ENCODE measurements around the gene SLC43A2. TPM values are rescaled to one million over a fixed set of nuclear protein-coding genes. Genes with fewer than 3 reads are reported as not detected.

SLC43A2 gene
- total and polyA plus RNA-seq, 2 of the 13 experiments (the other 11 are each of a cell fraction or from before 2014, with no cell fraction given), result 7.3 to 20.0 TPM

- TF ChIP-seq RERE (CRISPR knock-in tag; IDR thresholded peaks at IDR 0.05; ENCODE audit: low read depth) (no peak), FOXP1 (IDR thresholded peaks at IDR 0.05) (no peak), FOXP1 (CRISPR knock-in tag; IDR thresholded peaks at IDR 0.05) (no peak), HNF1B (CRISPR knock-in tag; IDR thresholded peaks at IDR 0.05) (peak; percentile 18; the same call in 1 of the 2 replicates), PRDM15 (CRISPR knock-in tag; IDR thresholded peaks at IDR 0.05) (no peak), SMARCE1 (IDR thresholded peaks at IDR 0.05; ENCODE audit: borderline replicate concordance) (no peak), ATRX (CRISPR knock-in tag; IDR thresholded peaks at IDR 0.05; ENCODE audit: borderline replicate concordance) (no peak), SSRP1 (CRISPR knock-in tag; IDR thresholded peaks at IDR 0.05) (no peak), ZNF24 (IDR thresholded peaks at IDR 0.05) (no peak), TCF12 (IDR thresholded peaks at IDR 0.05) (no peak), TCF12 (CRISPR knock-in tag; IDR thresholded peaks at IDR 0.05) (no peak), TBX3 (IDR thresholded peaks at IDR 0.05; ENCODE audit: borderline replicate concordance) (no peak), GABPA (IDR thresholded peaks at IDR 0.05; ENCODE audit: low read depth, low read length) (no peak), GABPA (CRISPR knock-in tag; IDR thresholded peaks at IDR 0.05; ENCODE audit: low read depth) (peak; percentile 64), HES4 (CRISPR knock-in tag; IDR thresholded peaks at IDR 0.05; ENCODE audit: borderline replicate concordance) (no peak), RFX3 (CRISPR knock-in tag; IDR thresholded peaks at IDR 0.05) (no peak), GABPB1 (CRISPR knock-in tag; IDR thresholded peaks at IDR 0.05) (peak; percentile 77), HOMEZ (CRISPR knock-in tag; IDR thresholded peaks at IDR 0.05; ENCODE audit: low read depth) (no peak), ZFP82 (CRISPR knock-in tag; IDR thresholded peaks at IDR 0.05; ENCODE audit: borderline replicate concordance) (peak; percentile 83; the same call in 1 of the 2 replicates), ESRRA (CRISPR knock-in tag; IDR thresholded peaks at IDR 0.05; ENCODE audit: low read depth) (0 out of 2 replicates have a peak, but pooled peaks have one; percentile 23)
Measured at GRCh38 chr17:1628856-1629503, 346 bp upstream of the SLC43A2 start (continued).

All from HepG2 (cell line).